ENCODE results near the gene CCDC157.

DNA sequence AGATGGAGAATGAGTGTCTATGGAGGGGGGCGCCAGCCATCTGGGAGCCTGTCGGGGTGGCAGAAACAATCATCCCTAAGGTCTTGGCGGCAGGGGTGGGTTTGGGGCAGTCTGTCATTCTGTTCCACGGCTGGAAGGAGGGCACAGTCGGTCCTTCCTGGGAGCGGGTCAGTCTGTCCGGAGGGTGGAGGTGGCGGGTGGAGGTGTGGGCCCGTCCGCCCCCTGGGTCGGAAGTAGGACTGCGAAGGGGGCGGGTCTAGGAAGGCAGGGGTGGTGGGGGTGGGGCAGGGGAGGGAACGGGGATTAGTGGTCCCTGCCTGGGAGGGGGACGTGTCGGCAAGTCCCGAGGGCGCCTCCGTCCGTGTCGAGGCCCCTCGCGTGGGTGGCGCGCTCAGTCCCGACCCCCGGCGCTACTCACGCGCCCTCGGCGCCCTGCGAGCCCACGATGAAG is 30.5 kb upstream of the CCDC157 start:
- TF ChIP-seq POLR2AphosphoS5 (IDR thresholded peaks at IDR 0.05; ENCODE audit: low read depth, low read length): no peak
- no peak for TF ChIP-seq POLR2A (IDR thresholded peaks at IDR 0.05; ENCODE audit: low read depth, low read length)
